GM19193 (cell line): Measurements from ENCODE around the gene PBX2.

ENCODE experiments used
- POLR2A ChIP-seq: IDR thresholded peaks from 4 replicates; pipeline ENCODE4 v1.6.1; 2011; ENCODE audit not compliant: insufficient read depth, insufficient read length; ENCODE audit errors: extremely low read depth

The PBX2 gene

GRCh38 chr6:32168807-32169591, 21.0 kb downstream of the PBX2 start:
- TF ChIP-seq POLR2A, result no peak

GRCh38 chr6:32168350-32168749, 21.7 kb downstream of the PBX2 start:
- TF ChIP-seq POLR2A, result no peak

DNA sequence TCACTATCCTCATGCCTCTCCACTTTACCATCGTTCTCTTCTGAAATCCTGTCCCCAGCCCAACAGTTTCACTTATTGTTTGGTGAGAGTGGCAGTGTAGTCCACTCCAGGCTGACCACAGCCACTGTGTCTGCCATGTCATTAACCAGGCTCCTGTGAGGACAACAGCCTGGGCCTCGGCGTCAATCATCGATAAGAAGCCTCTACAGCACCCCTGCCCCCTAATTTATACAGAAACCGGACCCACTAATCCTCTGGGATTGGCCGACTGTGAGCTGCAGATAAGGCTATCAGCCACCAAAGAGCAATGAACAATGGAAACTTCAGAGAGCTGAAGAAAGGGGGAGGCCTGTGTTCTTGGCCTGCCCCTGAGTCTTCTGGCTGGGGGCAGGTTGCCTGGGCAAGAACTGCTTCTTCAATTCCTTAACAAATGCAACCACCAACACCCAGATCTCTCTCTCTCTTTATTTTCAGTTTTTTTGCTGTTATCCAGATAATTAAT, 22.2 kb downstream of the PBX2 start:
- TF ChIP-seq POLR2A, result no peak

DNA sequence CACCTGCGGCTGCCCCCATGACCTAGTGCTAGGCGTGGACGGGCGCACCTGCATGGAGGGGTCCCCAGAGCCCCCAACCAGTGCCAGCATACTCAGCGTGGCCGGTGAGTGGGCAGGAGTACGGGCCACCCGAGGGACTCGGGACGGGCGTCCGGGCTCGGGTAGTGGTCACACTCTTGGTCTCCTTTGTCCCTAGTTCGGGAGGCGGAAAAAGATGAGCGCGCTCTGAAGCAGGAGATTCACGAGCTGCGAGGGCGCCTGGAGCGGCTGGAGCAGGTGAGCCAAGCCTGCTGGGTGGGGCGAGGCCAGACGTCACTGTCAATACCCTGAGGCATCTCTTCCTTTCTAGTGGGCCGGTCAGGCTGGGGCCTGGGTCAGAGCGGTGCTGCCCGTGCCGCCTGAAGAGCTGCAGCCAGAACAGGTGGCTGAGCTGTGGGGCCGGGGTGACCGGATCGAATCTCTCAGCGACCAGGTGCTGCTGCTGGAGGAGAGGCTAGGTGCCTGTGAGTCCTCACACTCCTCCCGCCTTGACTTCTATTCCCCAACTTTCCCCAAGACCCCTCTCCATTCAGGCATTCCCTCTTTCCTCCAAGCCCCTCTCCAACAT, 22.7 kb downstream of the PBX2 start:
- no peak for TF ChIP-seq POLR2A

DNA sequence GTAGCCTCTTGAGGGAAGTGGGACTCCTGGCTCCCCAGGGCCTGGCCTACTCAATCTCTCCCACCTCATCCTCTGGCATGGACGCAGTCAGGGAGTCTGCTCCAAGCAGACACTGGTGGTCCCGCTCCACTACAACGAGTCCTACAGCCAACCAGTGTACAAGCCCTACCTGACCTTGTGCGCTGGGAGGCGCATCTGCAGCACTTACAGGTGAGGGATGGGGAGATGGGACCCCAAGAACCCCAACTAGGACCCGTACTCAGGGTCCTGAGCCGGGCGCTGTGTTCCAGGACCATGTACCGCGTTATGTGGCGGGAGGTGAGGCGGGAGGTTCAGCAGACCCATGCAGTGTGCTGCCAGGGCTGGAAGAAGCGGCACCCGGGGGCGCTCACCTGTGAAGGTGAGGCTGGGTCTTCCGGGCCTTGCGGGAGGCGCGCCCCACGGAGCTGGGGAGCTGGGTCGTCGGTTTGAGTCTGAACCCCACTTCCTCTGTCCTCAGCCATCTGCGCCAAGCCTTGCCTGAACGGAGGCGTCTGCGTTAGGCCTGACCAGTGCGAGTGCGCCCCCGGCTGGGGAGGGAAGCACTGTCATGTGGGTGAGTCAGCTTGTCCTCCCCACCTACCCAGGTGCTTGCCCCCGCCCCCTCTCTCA, 23.5 kb downstream of the PBX2 start:
- no peak for TF ChIP-seq POLR2A

DNA sequence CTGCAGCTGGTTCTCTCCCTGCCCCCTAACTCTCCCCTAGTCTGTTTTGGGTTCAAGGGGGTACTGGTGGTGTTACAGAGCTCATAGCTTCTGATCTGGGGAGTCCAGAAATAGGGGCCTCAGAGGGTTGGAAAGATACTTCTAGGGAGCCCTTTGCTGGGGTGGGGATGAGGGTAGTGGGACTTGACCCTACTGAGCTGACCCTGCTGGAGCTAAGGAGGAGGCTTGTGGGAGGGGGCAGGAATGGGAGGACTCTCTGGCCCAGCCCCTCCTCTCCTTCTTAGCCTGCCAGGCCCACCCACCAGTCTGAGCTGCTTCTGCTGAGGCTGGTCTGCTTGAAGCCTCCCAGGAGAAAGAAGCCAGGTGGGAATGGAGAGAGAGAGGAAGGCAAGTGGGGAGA, 25.7 kb downstream of the PBX2 start, which contains the start of gene EGFL8:
Gene EGFL8 (plus strand): TSS at position 301 of the 400 bp plus-strand sequence. CDS start 1,571 bp downstream, outside the sequence.
- TF ChIP-seq POLR2A, result no peak

DNA sequence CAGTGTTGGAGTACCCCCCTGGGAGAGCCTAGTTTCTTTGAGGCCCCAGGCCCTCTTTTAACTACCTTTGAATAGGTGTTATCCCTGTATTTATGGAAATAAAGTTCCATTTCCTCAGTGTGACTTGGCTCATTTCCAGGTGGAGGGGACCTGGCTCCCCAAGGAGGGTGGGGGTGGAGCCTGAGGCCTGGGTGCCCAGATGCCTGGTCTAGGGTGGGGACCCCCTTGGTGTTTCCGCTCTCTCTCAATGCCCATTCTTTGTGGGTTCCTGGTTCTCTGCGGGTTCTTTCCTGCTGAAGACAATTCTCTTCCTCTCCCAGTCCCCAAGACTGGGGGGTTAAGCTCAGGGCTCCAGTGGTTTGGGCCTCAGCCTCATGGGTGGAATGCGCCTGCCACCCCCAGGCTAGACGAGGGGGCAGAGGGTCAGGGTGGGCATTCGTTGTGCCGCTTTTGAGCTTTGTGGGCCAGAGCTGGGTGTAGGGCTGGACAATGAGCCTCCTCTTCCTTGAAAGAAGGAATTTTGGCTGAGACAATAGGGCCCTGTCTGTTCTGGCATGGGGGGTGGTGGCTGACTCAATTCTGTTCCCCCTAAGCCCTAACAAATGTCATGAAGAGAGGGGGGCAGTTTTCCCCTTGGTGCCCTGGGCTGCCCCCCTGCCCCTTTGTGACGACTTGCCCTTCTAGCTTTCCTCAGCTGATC, 26.3 kb downstream of the PBX2 start:
- no peak for TF ChIP-seq POLR2A

- TF ChIP-seq POLR2A, result no peak
Measured at GRCh38 chr6:32158052-32158451, 31.9 kb downstream of the PBX2 start.

DNA sequence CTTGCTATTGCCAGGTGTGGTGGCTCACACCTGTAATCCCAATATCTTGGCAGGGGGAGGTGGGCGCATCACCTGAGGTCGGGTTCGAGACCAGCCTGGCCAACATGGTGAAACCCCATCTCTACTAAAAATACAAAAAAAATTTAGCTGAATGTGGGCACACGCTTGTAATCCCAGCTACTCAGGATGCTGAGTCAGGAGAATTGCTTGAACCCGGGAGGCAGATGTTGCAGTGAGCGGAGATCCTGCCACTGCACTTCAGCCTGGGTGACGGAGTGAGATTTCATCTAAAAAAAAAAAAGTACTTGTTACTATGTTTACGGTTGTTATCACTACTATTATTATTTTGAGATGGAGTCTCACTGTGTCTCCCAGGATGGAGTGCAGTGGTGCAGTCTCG, 33.1 kb downstream of the PBX2 start:
- TF ChIP-seq POLR2A, result no peak

DNA sequence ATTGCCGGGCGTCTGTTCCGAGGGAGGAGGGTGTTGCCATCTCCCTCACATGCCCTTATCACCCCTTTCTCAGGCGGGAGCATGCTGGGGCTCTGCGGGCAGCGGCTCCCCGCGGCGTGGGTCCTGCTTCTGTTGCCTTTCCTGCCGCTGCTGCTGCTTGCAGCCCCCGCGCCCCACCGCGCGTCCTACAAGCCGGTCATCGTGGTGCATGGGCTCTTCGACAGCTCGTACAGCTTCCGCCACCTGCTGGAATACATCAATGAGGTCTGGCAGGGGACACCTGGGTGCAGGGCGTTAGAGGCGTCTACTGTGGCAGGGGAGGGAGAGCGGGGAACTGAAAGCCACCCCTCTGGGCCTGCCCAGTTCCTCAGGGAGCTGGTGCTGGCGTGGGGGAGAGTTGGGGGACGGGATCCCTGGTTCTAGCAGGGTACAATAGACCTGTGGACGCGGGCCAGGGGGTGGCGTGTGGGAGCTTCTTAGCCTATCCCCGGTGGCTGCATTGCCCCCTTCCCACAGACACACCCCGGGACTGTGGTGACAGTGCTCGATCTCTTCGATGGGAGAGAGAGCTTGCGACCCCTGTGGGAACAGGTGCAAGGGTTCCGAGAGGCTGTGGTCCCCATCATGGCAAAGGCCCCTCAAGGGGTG, 35.4 kb downstream of the PBX2 start:
- TF ChIP-seq POLR2A, result no peak

DNA sequence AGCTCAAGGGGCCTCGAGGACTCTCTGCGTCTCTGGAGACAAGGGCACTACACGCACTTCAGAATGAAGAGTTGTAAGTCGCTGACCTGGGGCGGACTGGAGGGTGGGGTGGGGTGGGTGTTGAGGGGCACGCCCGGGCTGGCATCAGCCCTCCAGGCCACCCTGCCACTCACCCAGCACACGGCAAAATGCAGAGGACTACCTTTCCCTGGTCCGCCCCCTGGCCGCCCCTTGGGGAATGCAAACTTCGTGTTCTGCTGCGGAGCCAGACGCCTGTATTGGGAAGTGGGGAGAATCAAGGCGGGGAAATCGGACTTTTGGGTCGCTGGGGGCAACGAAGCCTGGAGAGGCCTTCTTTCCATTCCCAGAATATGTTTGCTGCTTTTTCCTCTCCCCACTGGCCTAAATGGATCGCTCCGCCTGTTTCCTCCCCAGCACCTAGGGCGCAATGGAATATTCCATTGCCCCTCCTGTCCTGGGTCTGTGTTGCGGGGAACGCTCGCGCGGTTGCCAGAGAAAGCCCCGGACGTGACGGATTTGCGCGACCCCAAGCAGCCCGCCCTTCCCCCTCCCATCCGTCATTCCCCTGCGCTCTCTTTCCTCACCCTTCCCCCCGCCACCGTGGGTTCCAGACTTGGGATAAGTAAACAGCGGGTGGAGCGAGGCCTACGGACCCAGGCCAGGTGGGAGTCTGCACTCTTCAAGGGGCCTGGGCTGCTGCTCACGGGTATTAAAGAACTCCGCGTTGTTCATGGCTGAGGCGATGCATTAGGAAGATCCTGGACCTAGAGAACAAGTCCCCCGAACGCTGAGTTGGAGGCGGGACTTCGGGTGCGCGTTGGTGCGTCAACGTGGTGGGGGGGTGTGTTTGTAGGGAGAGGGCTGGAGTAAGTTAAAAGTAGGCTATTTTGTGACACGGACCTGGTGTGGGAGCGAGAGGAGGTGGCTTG, 36.2 kb downstream of the PBX2 start, which contains the start of gene PPT2:
Gene PPT2 (plus strand): TSS at position 578 of the 950 bp plus-strand sequence. CDS start 454 bp downstream, outside the sequence.
- no peak for TF ChIP-seq POLR2A

DNA sequence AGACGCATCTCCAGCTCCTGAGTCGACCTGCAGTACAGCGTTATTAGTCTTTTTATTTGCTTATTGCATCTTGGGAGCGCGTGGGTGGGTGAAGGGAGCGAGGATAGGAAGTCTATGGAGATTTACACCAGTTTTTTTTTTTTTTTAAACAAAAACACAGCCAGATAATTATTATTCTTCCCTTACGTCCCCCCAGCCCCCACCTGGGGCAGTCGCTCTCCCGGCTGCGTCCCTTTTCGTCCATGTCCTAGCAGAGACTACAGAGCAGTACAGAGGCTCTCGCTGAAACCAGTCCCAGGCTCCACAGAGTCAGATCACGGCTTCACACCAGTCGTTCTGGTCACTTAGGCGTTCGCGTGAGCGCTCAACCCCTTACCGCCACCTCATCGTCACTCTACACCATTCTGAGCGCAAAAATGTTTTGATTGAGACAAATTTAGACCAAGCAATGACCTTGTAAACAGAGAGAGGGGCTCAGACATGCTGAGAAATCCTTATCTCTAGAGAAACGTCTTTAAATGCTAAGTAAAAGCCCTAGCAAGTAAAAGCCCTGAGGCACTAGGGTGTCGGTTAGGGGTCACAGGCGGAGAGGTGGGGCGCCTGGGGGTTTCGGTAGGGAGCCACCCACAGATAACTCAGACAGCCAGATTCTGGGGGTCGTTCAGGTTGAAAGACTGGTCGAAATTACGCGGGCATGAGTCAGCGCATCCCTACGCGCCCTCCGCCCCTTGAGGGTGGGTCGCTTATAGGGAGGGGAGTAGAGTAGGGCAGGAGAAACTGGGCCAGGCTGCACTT, 37.0 kb downstream of the PBX2 start:
- TF ChIP-seq POLR2A, result no peak
